LNCaP clone FGC (cell line): ENCODE measurements around the gene DLG1.

Experiments
- DNase-seq: peaks from one replicate; pipeline ENCODE4 v3.0.0-alpha.2; 2011; ENCODE audit warnings: low read depth
- H3K4me3 ChIP-seq: 2 replicates; pipeline ENCODE4 v1.5.1; 2011; ENCODE audit warnings: mild to moderate bottlenecking, low read depth, low read length, control low read depth
- CTCF ChIP-seq: IDR thresholded peaks from 2 replicates; pipeline ENCODE4 v1.5.1; 2012; ENCODE audit warnings: mild to moderate bottlenecking; ENCODE audit not compliant: control insufficient read depth, insufficient read depth; ENCODE audit errors: extremely low read depth

DLG1 gene

GRCh38 chr3:197165890-197166289 is 132.5 kb downstream of the DLG1 start:
- no peak for DNase-seq
- H3K4me3 ChIP-seq: no peak overlapping the region
- TF ChIP-seq CTCF: no peak

- no peak for DNase-seq
- no peak for TF ChIP-seq CTCF
- H3K4me3 ChIP-seq: no peak overlapping the region
Observed at GRCh38 chr3:197155046-197155445, 143.4 kb downstream of the DLG1 start.

- no peak for TF ChIP-seq CTCF
- DNase-seq: peak; percentile 18
- no peak overlapping the region for H3K4me3 ChIP-seq
Observed at GRCh38 chr3:197151580-197151979, 146.8 kb downstream of the DLG1 start.

- TF ChIP-seq CTCF: no peak
- no peak overlapping the region for H3K4me3 ChIP-seq
- DNase-seq: no peak
Observed at GRCh38 chr3:197149528-197149927, 148.9 kb downstream of the DLG1 start.

GRCh38 chr3:197144188-197144587 is 154.2 kb downstream of the DLG1 start:
- TF ChIP-seq CTCF: no peak; the same call in 1 of the 2 replicates
- DNase-seq: no peak
- no peak overlapping the region for H3K4me3 ChIP-seq

- TF ChIP-seq CTCF: no peak
- no peak for DNase-seq
- no peak overlapping the region for H3K4me3 ChIP-seq
Observed at GRCh38 chr3:197139586-197139985, 158.8 kb downstream of the DLG1 start.

GRCh38 chr3:197137751-197138150 is 160.7 kb downstream of the DLG1 start:
- no peak for TF ChIP-seq CTCF
- no peak overlapping the region for H3K4me3 ChIP-seq
- DNase-seq: no peak
